OCI-LY7 (cell line): Measurements from ENCODE around the gene RXFP2. TPM values are rescaled to one million over a fixed set of nuclear protein-coding genes. Genes with fewer than 3 reads are reported as not detected.
A peak's percentile ranks its signal among the peaks of the same experiment; 100 is the strongest.

Experiments used
- BruUV-seq: library from RNA; stranded (reverse); fragments of 400-500 nt; replicated peaks from 2 replicates; lab custom pipeline; 2021; lab: Mats Ljungman, UMichigan
- CTCF ChIA-PET: fragments of 300-600 bp; sonication (Branson Sonifier 250); formaldehyde crosslinking; loops from one replicate; lab custom pipeline; 2022; ENCODE audit warnings: antibody characterized with exemption; ENCODE audit not compliant: unreplicated experiment; lab: Charles Lee
- POLR2A ChIA-PET: fragments of 300-600 bp; sonication (Branson Sonifier 250); formaldehyde crosslinking; loops from one replicate; lab custom pipeline; 2022; ENCODE audit warnings: antibody characterized with exemption; lab: Charles Lee
- DNase-seq: peaks from one replicate; pipeline ENCODE4 v3.0.0-alpha.2; 2015; ENCODE audit warnings: low spot score
- H2AFZ ChIP-seq: fragments of 200-600 bp; sonication (generic), shearing (Covaris generic); 2 replicates; pipeline ENCODE4 v1.6.1; 2014; ENCODE audit warnings: mild to moderate bottlenecking, antibody characterized with exemption, low read length, moderate library complexity
- H3K27ac ChIP-seq: fragments of 200-600 bp; sonication (generic); 2 replicates; pipeline ENCODE4 v1.5.1; 2014; ENCODE audit warnings: mixed run types, low read depth, mild to moderate bottlenecking, moderate library complexity, low read length, inconsistent platforms; ENCODE audit not compliant: poor library complexity, severe bottlenecking
- H3K36me3 ChIP-seq: fragments of 200-600 bp; sonication (generic); 2 replicates; pipeline ENCODE4 v1.6.1; 2014; ENCODE audit warnings: mild to moderate bottlenecking, antibody characterized with exemption, low read length, moderate library complexity, mixed read lengths; ENCODE audit not compliant: insufficient read depth
- H3K4me1 ChIP-seq: fragments of 200-600 bp; sonication (generic); 2 replicates; pipeline ENCODE4 v1.5.1; 2014; ENCODE audit warnings: mild to moderate bottlenecking, low read length; ENCODE audit not compliant: insufficient read depth, poor library complexity, severe bottlenecking
- H3K4me2 ChIP-seq: fragments of 200-600 bp; sonication (generic); 2 replicates; pipeline ENCODE4 v1.6.1; 2014; ENCODE audit warnings: mild to moderate bottlenecking, low read length
- H3K4me3 ChIP-seq: fragments of 200-600 bp; sonication (generic); 2 replicates; pipeline ENCODE4 v1.5.1; 2014; ENCODE audit warnings: mild to moderate bottlenecking, low read depth, low read length; ENCODE audit not compliant: poor library complexity, severe bottlenecking
- H3K79me2 ChIP-seq: fragments of 200-600 bp; sonication (generic); 2 replicates; pipeline ENCODE4 v1.6.1; 2016; ENCODE audit warnings: low read depth, mild to moderate bottlenecking, low read length, moderate library complexity, mixed read lengths; ENCODE audit not compliant: insufficient read depth
- H3K9me2 ChIP-seq: fragments of 200-600 bp; sonication (generic); 2 replicates; pipeline ENCODE4 v1.6.1; 2016; ENCODE audit warnings: mild to moderate bottlenecking, low read length, mixed read lengths; ENCODE audit not compliant: insufficient read depth
- H3K9me3 ChIP-seq: fragments of 200-600 bp; sonication (generic); 2 replicates; pipeline ENCODE4 v1.6.1; 2014; ENCODE audit warnings: mild to moderate bottlenecking, mixed run types, low read length, mixed read lengths
- H4K20me1 ChIP-seq: fragments of 200-600 bp; sonication (generic); 2 replicates; pipeline ENCODE4 v1.6.1; 2014; ENCODE audit warnings: mild to moderate bottlenecking, antibody characterized with exemption, low read length, moderate library complexity, mixed read lengths; ENCODE audit not compliant: insufficient read depth
- CTCF ChIP-seq: fragments of 200-600 bp; sonication (generic); conservative IDR thresholded peaks from 2 replicates; pipeline ENCODE4 v1.5.1; 2014; ENCODE audit warnings: mild to moderate bottlenecking, antibody characterized with exemption, low read length, moderate library complexity, mixed read lengths
- EZH2phosphoT487 ChIP-seq: fragments of 200-600 bp; sonication (generic); IDR thresholded peaks from 2 replicates; pipeline ENCODE4 v1.6.1; 2018; ENCODE audit warnings: low read depth, borderline replicate concordance, mild to moderate bottlenecking, mixed run types, antibody characterized with exemption, low read length, moderate library complexity, mixed read lengths
- intact Hi-C: fragments of 100-400 bp; cut with micrococcal nuclease; formaldehyde crosslinking; loops from one replicate; pipeline ENCODE4 v1.10.0; 2022; ENCODE audit not compliant: unreplicated experiment
- total RNA-seq, 2 experiments: library from RNA; depleted of rRNA in 1 of 2; stranded (reverse); fragments of >200 nt in 1 of 2; shearing (Covaris generic) in 1 of 2; gene quantifications; 2 replicates each; pipeline ENCODE4 v1.2.3, GENCODE V29; 2014 to 2022

The RXFP2 gene
- total RNA-seq, 2 experiments from 2014 or later: not detected

GRCh38 chr13:31846961-31847752, 107.8 kb downstream of the RXFP2 start:
- Histone ChIP-seq H2AFZ (peak overlapping the region; percentile 30; the same call in 1 of the 2 replicates), H3K4me1 (no peaks in the 10 kb centered on the region), H3K4me3 (peak overlapping the region; percentile 61), H3K36me3 (no peaks in the 10 kb centered on the region), H4K20me1 (no peaks in the 10 kb centered on the region), H3K9me2 (no peaks in the 10 kb centered on the region), H3K27ac (no peak overlapping the region), H3K79me2 (no peaks in the 10 kb centered on the region), H3K4me2 (peak overlapping the region; percentile 64), H3K9me3 (no peaks in the 10 kb centered on the region)
- ChIA-PET CTCF (no interaction called here), POLR2A (no interaction called here)
- TF ChIP-seq EZH2phosphoT487: no peak
- no peak for TF ChIP-seq CTCF
- DNase-seq: no peak
- intact Hi-C loops: no loop called here
- BruUV-seq: no TSS peak

- TF ChIP-seq CTCF (no peak), EZH2phosphoT487 (no peak)
- Histone ChIP-seq H3K79me2 (no peaks in the 10 kb centered on the region), H3K36me3 (no peaks in the 10 kb centered on the region), H3K9me3 (no peaks in the 10 kb centered on the region), H3K27ac (no peak overlapping the region), H3K4me3 (no peak overlapping the region), H2AFZ (no peak overlapping the region), H3K9me2 (no peaks in the 10 kb centered on the region), H3K4me1 (no peaks in the 10 kb centered on the region), H3K4me2 (no peak overlapping the region), H4K20me1 (no peaks in the 10 kb centered on the region)
- POLR2A ChIA-PET: no interaction called here
- no peak for DNase-seq
- CTCF ChIA-PET: no interaction called here
- intact Hi-C loops: no loop called here
- BruUV-seq: no TSS peak
Measured at GRCh38 chr13:31848621-31849020, 109.3 kb downstream of the RXFP2 start.

GRCh38 chr13:31849206-31849605, 109.9 kb downstream of the RXFP2 start:
- CTCF ChIA-PET: no interaction called here
- H3K79me2 ChIP-seq: no peaks in the 10 kb centered on the region
- TF ChIP-seq EZH2phosphoT487 (no peak), CTCF (no peak)

More at GRCh38 chr13:31849206-31849605, 109.9 kb downstream of the RXFP2 start:
- Histone ChIP-seq H3K27ac (no peak overlapping the region), H3K9me2 (no peaks in the 10 kb centered on the region), H3K4me3 (no peak overlapping the region), H3K9me3 (no peaks in the 10 kb centered on the region), H3K4me2 (no peak overlapping the region), H3K4me1 (no peaks in the 10 kb centered on the region), H2AFZ (no peak overlapping the region), H4K20me1 (no peaks in the 10 kb centered on the region), H3K36me3 (no peaks in the 10 kb centered on the region)
- DNase-seq: no peak
- no TSS peak for BruUV-seq
- intact Hi-C loops: no loop called here
- POLR2A ChIA-PET: no interaction called here
